Type B pancreatic cell (in vitro differentiated cells): ENCODE results near the gene RPTOR. TPM values are rescaled to one million over a fixed set of nuclear protein-coding genes. Genes with fewer than 3 reads are reported as not detected.
A peak's percentile ranks its signal among the peaks of the same experiment; 100 is the strongest.
"Not testable (repeated sequence)": the region's sequence is repeated elsewhere in the genome, so short reads cannot be mapped to it uniquely, and the experiment has no call there.

ENCODE experiments used
- DNase-seq: peaks from one replicate; pipeline ENCODE4 v3.0.0; 2021; ENCODE audit warnings: mixed read lengths; ENCODE audit not compliant: unreplicated experiment; ENCODE audit errors: extremely low spot score
- H3K27ac Mint-ChIP-seq: 2 replicates; pipeline ENCODE4 v1.8.0; 2021; ENCODE audit warnings: mild to moderate bottlenecking, mixed read lengths
- H3K27me3 Mint-ChIP-seq: 2 replicates; pipeline ENCODE4 v1.8.0; 2021; ENCODE audit warnings: mixed read lengths
- H3K36me3 Mint-ChIP-seq: 2 replicates; pipeline ENCODE4 v1.8.0; 2021; ENCODE audit warnings: mixed read lengths
- H3K4me1 Mint-ChIP-seq: one replicate; pipeline ENCODE4 v1.8.0; 2021; ENCODE audit warnings: mixed read lengths; ENCODE audit not compliant: unreplicated experiment
- H3K4me3 Mint-ChIP-seq: 2 replicates; pipeline ENCODE4 v1.8.0; 2021; ENCODE audit warnings: mild to moderate bottlenecking, mixed read lengths
- H3K9me3 Mint-ChIP-seq: 2 replicates; pipeline ENCODE4 v1.8.0; 2021; ENCODE audit warnings: mixed read lengths
- total RNA-seq: library from RNA; stranded (reverse); gene quantifications from 2 replicates; pipeline ENCODE4 v1.2.1, GENCODE V29; 2021; ENCODE audit warnings: low replicate concordance
- TF ChIP-seq, protein P1 (sequence below): fragments of 200-600 bp; sonication (generic); conservative IDR thresholded peaks from 2 replicates; pipeline ENCODE4 v1.5.0; 2021; ENCODE audit warnings: antibody characterized with exemption, mild to moderate bottlenecking

The RPTOR gene
- total RNA-seq, 1 donor from 2014 or later = 39.8 TPM

DNA sequence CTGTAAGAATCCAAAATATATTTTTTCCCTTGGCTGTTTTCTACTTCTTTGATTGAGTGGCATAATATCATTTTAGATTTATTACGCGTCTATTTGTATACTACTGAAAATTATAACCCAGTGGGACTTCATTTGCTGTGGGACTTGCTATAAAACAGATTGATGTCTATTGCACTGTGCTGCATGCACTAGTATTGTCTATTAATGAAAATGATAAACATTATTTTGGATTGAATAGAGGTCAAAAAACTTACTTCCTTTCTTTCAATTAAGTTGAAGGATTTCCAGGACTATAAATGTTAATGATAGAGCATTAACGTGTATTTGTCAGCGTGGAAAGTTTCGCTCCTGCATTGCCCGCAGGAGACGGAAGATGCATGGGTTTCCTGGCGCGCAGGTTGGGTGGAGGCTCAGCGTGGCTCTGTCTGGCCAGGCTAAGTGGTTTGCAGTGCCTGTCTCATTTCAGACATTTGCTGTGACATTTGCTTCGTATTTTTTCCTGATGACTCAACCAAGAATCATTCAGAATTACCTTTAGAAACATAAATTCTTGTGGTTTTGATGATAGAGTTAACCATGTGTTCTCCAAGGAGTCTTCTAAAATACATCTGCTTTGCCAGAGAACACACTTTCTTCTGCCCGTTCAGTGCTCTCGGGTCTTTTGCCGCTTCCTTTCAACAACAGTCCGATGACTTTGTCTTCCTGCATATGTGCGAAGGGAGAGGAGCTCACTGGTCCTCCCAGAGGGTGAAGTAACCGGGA is 216.7 kb downstream of the RPTOR start:
- Mint-ChIP-seq H3K27me3 (no peaks in the 10 kb centered on the region), H3K27ac (no peak overlapping the region), H3K36me3 (peaks cover 16% of the 10 kb centered on the region), H3K9me3 (no peaks in the 10 kb centered on the region), H3K4me3 (no peak overlapping the region), H3K4me1 (peaks cover 11% of the 10 kb centered on the region)
- TF ChIP-seq, protein P1, sequence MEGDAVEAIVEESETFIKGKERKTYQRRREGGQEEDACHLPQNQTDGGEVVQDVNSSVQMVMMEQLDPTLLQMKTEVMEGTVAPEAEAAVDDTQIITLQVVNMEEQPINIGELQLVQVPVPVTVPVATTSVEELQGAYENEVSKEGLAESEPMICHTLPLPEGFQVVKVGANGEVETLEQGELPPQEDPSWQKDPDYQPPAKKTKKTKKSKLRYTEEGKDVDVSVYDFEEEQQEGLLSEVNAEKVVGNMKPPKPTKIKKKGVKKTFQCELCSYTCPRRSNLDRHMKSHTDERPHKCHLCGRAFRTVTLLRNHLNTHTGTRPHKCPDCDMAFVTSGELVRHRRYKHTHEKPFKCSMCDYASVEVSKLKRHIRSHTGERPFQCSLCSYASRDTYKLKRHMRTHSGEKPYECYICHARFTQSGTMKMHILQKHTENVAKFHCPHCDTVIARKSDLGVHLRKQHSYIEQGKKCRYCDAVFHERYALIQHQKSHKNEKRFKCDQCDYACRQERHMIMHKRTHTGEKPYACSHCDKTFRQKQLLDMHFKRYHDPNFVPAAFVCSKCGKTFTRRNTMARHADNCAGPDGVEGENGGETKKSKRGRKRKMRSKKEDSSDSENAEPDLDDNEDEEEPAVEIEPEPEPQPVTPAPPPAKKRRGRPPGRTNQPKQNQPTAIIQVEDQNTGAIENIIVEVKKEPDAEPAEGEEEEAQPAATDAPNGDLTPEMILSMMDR = no peak
- DNase-seq = peak; percentile 22

DNA sequence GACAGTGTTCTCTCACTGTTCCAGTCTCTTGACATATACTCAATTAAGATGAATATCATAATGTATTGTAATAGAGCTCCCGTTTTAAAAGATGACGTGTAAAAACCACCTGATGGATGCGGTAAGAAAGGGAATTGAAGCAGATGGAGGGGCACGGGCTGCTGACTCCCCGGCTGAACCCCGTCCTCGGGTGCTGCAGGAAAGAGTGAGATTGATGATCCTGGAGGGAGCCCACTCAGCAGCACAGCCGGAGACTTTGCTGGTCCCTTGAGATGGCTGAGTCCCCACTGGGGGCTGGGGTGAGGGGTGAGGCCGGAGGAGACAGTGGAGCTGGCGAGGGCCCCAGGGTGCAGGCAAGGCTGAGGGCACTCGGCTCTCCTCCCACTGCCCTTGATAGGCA is 217.4 kb downstream of the RPTOR start:
- peak; percentile 50 for DNase-seq
- H3K27me3 Mint-ChIP-seq = no peaks in the 10 kb centered on the region
- no peak overlapping the region for H3K4me3 Mint-ChIP-seq
- H3K4me1 Mint-ChIP-seq = peaks cover 11% of the 10 kb centered on the region
- TF ChIP-seq, protein P1 = no peak
- H3K27ac Mint-ChIP-seq = no peak overlapping the region
- H3K9me3 Mint-ChIP-seq = no peaks in the 10 kb centered on the region
- peaks cover 13% of the 10 kb centered on the region for H3K36me3 Mint-ChIP-seq

DNA sequence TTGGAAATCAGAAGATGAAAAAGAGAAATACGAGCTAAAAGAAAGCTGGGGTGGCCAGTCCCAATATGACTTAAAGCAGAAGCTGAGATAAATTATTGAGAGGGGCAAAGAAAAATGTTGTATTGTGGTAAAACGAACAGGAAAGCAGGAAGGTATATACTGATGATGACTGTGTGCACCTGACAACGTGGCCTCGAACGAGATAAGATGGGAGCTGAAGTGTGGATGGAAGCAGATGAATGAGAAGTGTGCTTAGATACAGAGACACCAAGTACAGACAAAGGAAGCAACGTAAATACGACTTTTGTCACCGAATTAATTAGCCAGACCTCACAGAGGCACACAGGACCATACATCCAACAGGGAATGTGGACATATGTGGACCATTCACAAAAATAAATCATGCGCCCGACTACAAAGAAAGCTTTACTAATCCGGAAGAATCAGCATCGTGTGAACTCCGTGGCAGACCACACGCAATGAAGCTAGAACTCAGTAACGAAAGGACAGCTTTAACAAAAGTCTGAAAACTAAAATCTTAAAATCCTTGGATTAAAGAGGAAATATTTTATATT is 218.7 kb downstream of the RPTOR start:
- Mint-ChIP-seq H3K27me3 (no peaks in the 10 kb centered on the region), H3K4me1 (peaks cover 11% of the 10 kb centered on the region), H3K9me3 (no peaks in the 10 kb centered on the region), H3K27ac (no peak overlapping the region), H3K36me3 (peaks cover 3% of the 10 kb centered on the region), H3K4me3 (no peak overlapping the region)
- DNase-seq = peak; percentile 2
- TF ChIP-seq, protein P1 = no peak

DNA sequence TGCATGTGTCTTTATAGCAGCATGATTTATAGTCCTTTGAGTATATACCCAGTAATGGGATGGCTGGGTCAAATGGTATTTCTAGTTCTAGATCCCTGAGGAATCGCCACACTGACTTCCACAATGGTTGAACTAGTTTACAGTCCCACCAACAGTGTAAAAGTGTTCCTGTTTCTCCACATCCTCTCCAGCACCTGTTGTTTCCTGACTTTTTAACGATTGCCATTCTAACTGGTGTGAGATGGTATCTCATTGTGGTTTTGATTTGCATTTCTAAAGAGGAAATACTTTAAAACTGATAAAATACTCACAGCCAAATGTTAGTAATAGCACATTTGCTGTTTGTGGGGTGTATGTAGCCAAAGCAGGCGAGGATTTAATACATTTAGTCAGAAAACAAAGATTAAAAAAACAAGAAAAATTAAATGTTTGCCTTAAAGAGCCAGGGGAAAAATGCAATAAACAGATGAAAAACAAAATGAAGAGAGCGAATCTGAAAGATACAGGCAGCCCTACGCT is 220.0 kb downstream of the RPTOR start:
- not testable (repeated sequence) for H3K36me3 Mint-ChIP-seq, H3K4me1 Mint-ChIP-seq, H3K4me3 Mint-ChIP-seq, H3K9me3 Mint-ChIP-seq, H3K27me3 Mint-ChIP-seq, DNase-seq, H3K27ac Mint-ChIP-seq

DNA sequence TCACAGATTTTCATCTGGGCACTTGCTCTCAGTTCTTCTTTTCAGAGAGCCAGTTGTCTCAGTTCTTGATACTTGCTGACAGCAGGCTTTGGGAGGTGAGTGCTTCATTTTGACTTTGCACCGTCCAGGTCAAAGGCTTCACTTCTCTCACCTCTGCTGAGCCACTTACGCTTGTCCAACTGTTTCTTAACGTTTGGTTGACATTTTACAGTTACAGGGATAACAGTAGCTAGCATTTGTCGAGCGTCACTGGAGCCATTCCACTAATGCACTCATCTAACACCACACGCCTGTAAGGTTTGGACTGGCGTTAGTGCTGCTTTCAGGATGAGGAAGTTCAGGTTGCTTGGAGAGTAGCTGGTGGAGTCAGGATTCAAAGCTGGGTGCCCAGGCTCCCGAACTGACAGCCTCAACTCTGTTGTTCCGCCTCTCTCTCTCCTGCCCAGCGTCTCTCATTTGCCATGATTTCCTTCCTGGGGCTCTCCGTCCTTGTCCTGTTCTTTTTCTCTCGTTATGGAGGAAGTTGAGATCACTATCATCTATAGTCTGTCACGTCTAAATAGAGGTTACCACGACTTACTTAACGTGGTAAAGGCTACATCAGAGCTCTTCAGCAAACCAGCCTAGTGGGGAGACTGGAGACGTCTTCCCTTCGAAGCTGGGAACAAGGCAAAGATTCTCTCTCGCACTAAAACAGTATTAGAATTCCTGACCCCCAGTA is 220.8 kb downstream of the RPTOR start:
- Mint-ChIP-seq H3K36me3 (peaks cover 3% of the 10 kb centered on the region), H3K9me3 (no peaks in the 10 kb centered on the region), H3K27me3 (no peaks in the 10 kb centered on the region), H3K27ac (no peak overlapping the region), H3K4me3 (no peak overlapping the region), H3K4me1 (peaks cover 7% of the 10 kb centered on the region)
- peak; percentile 39 for DNase-seq
- TF ChIP-seq, protein P1 = no peak
